Tibial artery (tissue), 4 donors: ENCODE measurements around the gene XPO6.

Source experiments
- DNase-seq, 2 donors: peaks; one replicate each; pipeline ENCODE4 v3.0.0-alpha.2; 2019
- H3K27ac ChIP-seq, 2 donors: fragments of 200-600 bp; sonication (generic) in 1 of 2; 1 replicate in 1 of 2; 2 replicates in 1 of 2; pipeline ENCODE4 v1.5.1; 2018 to 2019; ENCODE audit warnings: mild to moderate bottlenecking in 1 of 2
- H3K27me3 ChIP-seq, 2 donors: fragments of 200-600 bp; sonication (generic) in 1 of 2; one replicate each; pipeline versions ENCODE4 v1.5.1 to v1.6.0; 2016 to 2019
- H3K36me3 ChIP-seq, 3 donors: fragments of 200-600 bp; sonication (generic) in 2 of 3; one replicate each; pipeline ENCODE4 v1.5.1; 2016 to 2019; ENCODE audit warnings: mild to moderate bottlenecking in 2 of 3
- H3K4me1 ChIP-seq, 4 donors: fragments of 200-600 bp; sonication (generic) in 2 of 4; 1 replicate in 3 of 4; 2 replicates in 1 of 4; pipeline ENCODE4 v1.5.1; 2016 to 2019
- H3K4me3 ChIP-seq, 2 donors: fragments of 200-600 bp; sonication (generic) in 1 of 2; 1 replicate in 1 of 2; 2 replicates in 1 of 2; pipeline ENCODE4 v1.5.1; 2018 to 2019; ENCODE audit warnings: mild to moderate bottlenecking in 2 of 2
- H3K9me3 ChIP-seq, 3 donors: fragments of 200-600 bp; sonication (generic) in 1 of 3; one replicate each; pipeline ENCODE4 v1.5.1; 2016 to 2019
- CTCF ChIP-seq, 2 experiments: fragments of 200-600 bp in 1 of 2; fragments of 450-650 bp in 1 of 2; IDR thresholded peaks; one replicate each; pipeline ENCODE4 v1.5.1; 2017 to 2019; ENCODE audit warnings: antibody characterized with exemption in 2 of 2, mild to moderate bottlenecking in 1 of 2, moderate library complexity in 1 of 2
- intact Hi-C: fragments of 100-400 bp; cut with DNase I; formaldehyde crosslinking; loops from one replicate; pipeline ENCODE4 v1.15.0; 2023; ENCODE audit warnings: low total_unique reads

XPO6 gene

GRCh38 chr16:28156056-28156680, 55.6 kb downstream of the XPO6 start:
- Histone ChIP-seq H3K4me1 (no peaks in the 10 kb centered on the region), H3K27me3 (no peaks in the 10 kb centered on the region), H3K27ac (no peak overlapping the region), H3K4me3 (no peak overlapping the region), H3K9me3 (no peaks in the 10 kb centered on the region), H3K36me3 (peaks cover 34 to 41% (median 37%) of the 10 kb centered on the region in 3 donors)
- no peak for DNase-seq
- TF ChIP-seq CTCF (IDR thresholded peaks at IDR 0.05) = no peak
- intact Hi-C loops = no loop called here

- Histone ChIP-seq H3K27ac (no peak overlapping the region), H3K4me1 (no peaks in the 10 kb centered on the region), H3K4me3 (no peak overlapping the region), H3K27me3 (no peaks in the 10 kb centered on the region), H3K36me3 (peaks cover 36 to 45% (median 45%) of the 10 kb centered on the region in 3 donors), H3K9me3 (no peaks in the 10 kb centered on the region)
- DNase-seq = no peak
- TF ChIP-seq CTCF (IDR thresholded peaks at IDR 0.05) = no peak
- intact Hi-C loops = no loop called here
These were observed 56.5 kb downstream of the XPO6 start for GRCh38 chr16:28155293-28155692.

DNA sequence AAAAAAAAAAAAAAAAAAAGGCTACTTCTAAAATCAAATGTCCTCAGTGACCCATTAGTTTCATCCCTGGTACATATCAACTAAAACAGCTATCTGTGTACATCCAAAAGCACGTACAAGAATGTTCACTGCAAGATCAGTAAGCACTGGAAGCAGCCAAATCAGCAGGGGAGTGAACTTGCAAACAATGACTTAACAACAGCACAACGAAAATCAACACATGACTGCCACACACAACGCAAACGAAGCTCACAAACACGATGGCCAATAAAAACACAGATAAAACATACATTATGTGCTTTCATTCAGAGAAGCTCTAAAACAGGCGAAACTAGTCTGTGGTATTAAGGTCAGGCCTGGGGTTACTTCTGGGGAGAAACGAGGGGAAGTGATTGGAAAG, 60.6 kb downstream of the XPO6 start:
- Histone ChIP-seq H3K27ac (no peak overlapping the region), H3K4me3 (no peak overlapping the region), H3K9me3 (no peaks in the 10 kb centered on the region), H3K36me3 (peaks cover 58 to 83% (median 78%) of the 10 kb centered on the region in 3 donors), H3K27me3 (no peaks in the 10 kb centered on the region), H3K4me1 (no peaks in the 10 kb centered on the region)
- TF ChIP-seq CTCF (IDR thresholded peaks at IDR 0.05) = no peak
- intact Hi-C loops = no loop called here
- no peak for DNase-seq

- DNase-seq = no peak
- Histone ChIP-seq H3K4me3 (no peak overlapping the region), H3K27ac (no peak overlapping the region), H3K4me1 (no peaks in the 10 kb centered on the region), H3K9me3 (no peaks in the 10 kb centered on the region), H3K36me3 (peaks cover 60 to 83% (median 82%) of the 10 kb centered on the region in 3 donors), H3K27me3 (no peaks in the 10 kb centered on the region)
- TF ChIP-seq CTCF (IDR thresholded peaks at IDR 0.05) = no peak
- intact Hi-C loops = no loop called here
These were observed 62.5 kb downstream of the XPO6 start for GRCh38 chr16:28149011-28149888.

DNA sequence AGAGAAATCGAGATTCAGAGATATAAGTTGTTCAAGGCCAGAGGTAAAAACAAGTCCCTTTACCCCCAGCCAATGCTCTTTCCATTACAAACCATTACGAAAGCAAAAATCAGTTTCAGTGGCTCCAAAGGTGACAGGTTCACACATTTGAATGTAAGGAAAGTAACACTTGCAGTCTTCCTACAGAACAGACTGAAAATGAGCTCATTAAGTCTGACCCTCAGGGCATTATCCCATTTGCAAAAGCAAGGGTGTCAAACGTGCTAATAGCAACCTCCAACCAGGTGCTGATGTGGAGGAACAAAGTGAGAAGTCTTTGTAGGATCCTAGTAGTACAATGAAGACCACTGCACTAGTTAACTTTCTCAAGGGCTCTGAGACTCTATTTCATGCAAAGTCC, 65.2 kb downstream of the XPO6 start:
- DNase-seq = no peak
- intact Hi-C loops = no loop called here
- Histone ChIP-seq H3K27ac (no peak overlapping the region), H3K36me3 (peaks cover 50 to 83% (median 75%) of the 10 kb centered on the region in 3 donors), H3K4me3 (no peak overlapping the region), H3K27me3 (no peaks in the 10 kb centered on the region), H3K4me1 (no peaks in the 10 kb centered on the region), H3K9me3 (no peaks in the 10 kb centered on the region)
- TF ChIP-seq CTCF (IDR thresholded peaks at IDR 0.05) = no peak
